ENCODE results near the gene THSD7A. TPM values are rescaled to one million over a fixed set of nuclear protein-coding genes. Genes with fewer than 3 reads are reported as not detected.

Gene THSD7A
- 0.08 TPM for polyA plus RNA-seq (2013, experiment 1 of 2; ENCODE audit: insufficient read length)
- 0.02 TPM for polyA plus RNA-seq (2013, experiment 2 of 2; ENCODE audit: insufficient read length)

GRCh38 chr7:11831736-11832495, at the start of gene THSD7A:
Gene THSD7A, minus strand, starts transcription at chr7:11832198. Its CDS starts 252 bp downstream, at chr7:11831946.
- DNase-seq, result peak; percentile 45

- DNase-seq, result no peak
These were observed 49.7 kb upstream of the THSD7A start for GRCh38 chr7:11881680-11882079.

- no peak for DNase-seq
These were observed 43.6 kb upstream of the THSD7A start for GRCh38 chr7:11875635-11876034.

GRCh38 chr7:11865671-11866070, 33.7 kb upstream of the THSD7A start:
- no peak for DNase-seq

- no peak for DNase-seq
These were observed 26.8 kb upstream of the THSD7A start for GRCh38 chr7:11858622-11859302.

GRCh38 chr7:11858026-11858425, 26.0 kb upstream of the THSD7A start:
- DNase-seq, result no peak

- DNase-seq, result no peak
These were observed 16.3 kb upstream of the THSD7A start for GRCh38 chr7:11848251-11848650.

GRCh38 chr7:11847336-11847735, 15.3 kb upstream of the THSD7A start:
- no peak for DNase-seq

- no peak for DNase-seq
These were observed 14.5 kb upstream of the THSD7A start for GRCh38 chr7:11846361-11846955.

GRCh38 chr7:11843113-11843765, 11.2 kb upstream of the THSD7A start:
- DNase-seq, result peak; percentile 18

- DNase-seq, result no peak
These were observed 9.7 kb upstream of the THSD7A start for GRCh38 chr7:11841657-11842056.

- peak; percentile 1 for DNase-seq
These were observed 3.3 kb upstream of the THSD7A start for GRCh38 chr7:11835260-11835659.

GRCh38 chr7:11833431-11833830, 1.4 kb upstream of the THSD7A start:
- no peak for DNase-seq

GRCh38 chr7:11831156-11831735, 752 bp downstream of the THSD7A start:
- DNase-seq, result peak; percentile 0

- peak; percentile 59 for DNase-seq
These were observed 1.3 kb downstream of the THSD7A start for GRCh38 chr7:11830582-11831155.

- DNase-seq, result no peak
These were observed 2.0 kb downstream of the THSD7A start for GRCh38 chr7:11829954-11830353.

- DNase-seq, result no peak
These were observed 12.1 kb downstream of the THSD7A start for GRCh38 chr7:11819947-11820346.

- DNase-seq, result no peak
These were observed 12.7 kb downstream of the THSD7A start for GRCh38 chr7:11819271-11819670.

GRCh38 chr7:11818281-11818680, 13.7 kb downstream of the THSD7A start:
- DNase-seq, result no peak

GRCh38 chr7:11817111-11817740, 14.8 kb downstream of the THSD7A start:
- no peak for DNase-seq

- DNase-seq, result no peak
These were observed 20.3 kb downstream of the THSD7A start for GRCh38 chr7:11811709-11812108.

Measured in fibroblast of skin of back (primary cell).